VCaP (cell line): Measurements from ENCODE around the gene GLDN.

Experiments used
- H3K27ac ChIP-seq: fragments of 450-650 bp; 2 replicates; pipeline ENCODE4 v1.5.1; 2017
- CTCF ChIP-seq: fragments of 450-650 bp; conservative IDR thresholded peaks from 2 replicates; pipeline ENCODE4 v1.5.1; 2017; ENCODE audit warnings: mild to moderate bottlenecking, moderate library complexity

Gene GLDN

GRCh38 chr15:51369451-51369761, 28.0 kb downstream of the GLDN start:
- TF ChIP-seq CTCF = no peak
- H3K27ac ChIP-seq = no peak overlapping the region

DNA sequence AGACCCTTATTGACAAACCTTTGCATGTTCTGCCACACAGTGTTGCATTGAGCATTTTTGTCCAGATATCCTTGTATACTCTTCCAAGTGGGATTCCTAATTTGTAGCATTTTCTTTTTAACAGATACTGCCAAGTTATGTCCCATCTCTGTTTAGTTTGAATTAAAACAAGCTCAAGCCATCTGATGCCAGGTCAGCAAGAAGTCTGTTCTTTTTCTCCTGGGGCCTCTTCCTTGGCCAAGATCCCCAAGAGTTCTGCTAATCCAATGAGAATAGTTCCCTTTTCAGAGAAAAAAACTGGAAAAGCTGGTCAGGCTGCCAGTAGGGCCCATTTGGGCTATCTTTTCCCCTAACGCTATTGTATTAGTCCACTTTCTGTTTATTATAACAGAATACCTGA, 29.8 kb downstream of the GLDN start:
- TF ChIP-seq CTCF = no peak
- no peak overlapping the region for H3K27ac ChIP-seq

GRCh38 chr15:51374131-51374530, 32.7 kb downstream of the GLDN start:
- no peak for TF ChIP-seq CTCF
- H3K27ac ChIP-seq = no peak overlapping the region

DNA sequence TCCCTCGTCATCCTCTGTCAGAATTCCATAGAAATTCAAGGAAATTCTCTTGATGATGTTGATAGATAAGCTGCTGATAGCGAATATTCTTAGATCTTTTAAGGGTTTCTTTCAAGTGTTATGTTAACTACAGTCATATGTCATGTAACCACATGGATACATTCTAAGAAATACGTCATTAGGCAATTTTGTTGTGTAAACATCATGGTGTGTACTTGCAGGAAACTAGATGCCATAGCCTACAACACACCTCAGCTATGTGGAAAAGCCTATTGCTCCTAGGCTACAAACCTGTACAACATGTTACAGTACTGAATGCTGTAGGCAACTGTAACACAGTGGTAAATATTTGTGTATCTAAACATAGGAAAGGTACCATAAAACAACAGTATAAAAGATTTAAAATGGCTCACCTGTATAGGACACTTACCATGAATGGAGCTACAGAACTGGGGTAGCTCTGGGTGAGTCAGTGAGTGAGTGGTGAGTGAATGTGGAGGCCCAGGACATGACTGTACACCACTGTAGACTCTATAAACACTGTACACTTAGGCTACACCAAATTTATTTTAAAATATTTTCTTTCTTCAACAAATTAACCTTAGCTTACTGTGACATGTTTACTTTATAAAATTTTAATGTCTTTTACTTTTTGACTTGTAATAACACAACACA, 34.6 kb downstream of the GLDN start:
- H3K27ac ChIP-seq = no peak overlapping the region
- TF ChIP-seq CTCF = no peak

GRCh38 chr15:51377038-51377786, 35.8 kb downstream of the GLDN start:
- no peak for TF ChIP-seq CTCF
- no peak overlapping the region for H3K27ac ChIP-seq

DNA sequence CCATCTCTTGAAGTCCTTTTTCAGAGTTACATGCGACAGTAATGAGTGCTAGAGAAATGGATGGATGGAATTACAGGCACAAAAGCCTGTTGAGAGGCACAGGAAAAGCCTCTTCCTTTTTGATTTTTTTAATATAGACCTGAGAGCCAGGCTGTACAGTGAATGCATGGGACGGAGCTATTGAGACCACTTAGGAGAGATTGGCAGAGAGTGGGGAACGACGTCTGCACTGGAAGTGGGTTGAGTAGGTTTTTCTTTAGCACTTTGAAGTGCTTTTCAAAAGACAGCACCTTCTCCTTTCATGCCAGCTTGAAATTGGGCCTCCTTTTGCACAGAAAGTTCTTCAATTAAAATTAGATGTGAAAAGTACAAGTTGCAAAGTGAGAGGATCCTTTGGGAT, 37.0 kb downstream of the GLDN start:
- H3K27ac ChIP-seq = no peak overlapping the region
- no peak for TF ChIP-seq CTCF

DNA sequence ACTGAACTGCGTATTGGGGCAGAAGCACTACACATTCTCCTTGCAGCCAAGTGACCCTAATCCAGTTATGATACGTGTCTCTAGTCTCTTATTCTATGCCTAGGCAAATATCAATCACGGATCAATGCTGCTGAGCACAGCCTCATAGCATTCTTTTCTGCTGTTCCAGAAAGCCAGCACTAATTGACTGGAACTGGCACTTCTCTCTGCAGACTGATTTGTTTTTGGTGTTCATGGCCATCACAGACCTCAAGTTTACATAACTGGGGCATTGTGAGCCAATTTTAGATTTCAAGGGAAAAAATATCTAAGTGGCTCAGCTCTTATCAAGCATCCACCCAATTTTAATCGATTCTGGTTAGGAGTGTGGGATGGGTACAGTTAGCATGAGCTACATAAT, 37.9 kb downstream of the GLDN start:
- H3K27ac ChIP-seq = no peak overlapping the region
- TF ChIP-seq CTCF = no peak
